NCI-H446 (cell line): ENCODE measurements around the gene PLP1.
A peak's percentile ranks its signal among the peaks of the same experiment; 100 is the strongest.
"Not testable (repeated sequence)": the region's sequence is repeated elsewhere in the genome, so short reads cannot be mapped to it uniquely, and the experiment has no call there.

Source experiments
- DNase-seq, 2 experiments: peaks; one replicate each; lab custom pipeline; 2025; lab: John Stamatoyannopoulos, UW

Gene PLP1

DNA sequence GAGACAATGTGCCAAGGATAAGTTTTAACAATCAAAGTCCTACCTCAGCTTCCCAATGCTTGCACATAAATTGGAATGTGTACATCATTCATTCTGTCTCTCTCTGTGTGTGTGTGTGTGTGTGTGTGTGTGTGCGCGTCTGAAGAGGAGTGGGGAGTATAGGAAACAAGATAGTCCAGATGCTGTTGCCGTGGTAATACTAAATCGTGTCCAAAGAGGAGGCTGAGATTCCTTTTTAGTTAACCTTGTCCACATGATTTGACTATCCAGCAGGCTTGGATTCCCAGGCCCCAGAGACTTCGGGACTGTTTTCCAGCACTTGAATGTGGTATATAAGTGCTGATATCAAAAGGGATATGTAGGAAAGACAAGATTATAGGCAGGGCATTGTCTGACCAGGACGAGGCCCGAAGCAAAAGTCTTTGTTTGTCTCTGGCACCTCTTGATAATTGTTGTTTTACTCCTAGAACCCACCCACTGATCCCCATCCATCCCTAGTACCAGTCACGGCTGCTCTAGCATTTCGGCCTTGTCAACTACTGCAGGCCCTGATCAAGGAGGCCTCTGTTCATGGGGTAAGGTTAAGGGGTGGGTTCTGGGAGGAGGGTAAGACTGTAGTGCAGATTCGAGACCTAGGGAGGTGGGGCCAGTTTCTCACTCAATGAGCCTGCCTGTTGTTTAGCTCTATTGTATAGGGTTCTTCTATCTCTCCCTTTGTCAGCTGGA is 3.9 kb downstream of the PLP1 start:
- no peak for DNase-seq

DNA sequence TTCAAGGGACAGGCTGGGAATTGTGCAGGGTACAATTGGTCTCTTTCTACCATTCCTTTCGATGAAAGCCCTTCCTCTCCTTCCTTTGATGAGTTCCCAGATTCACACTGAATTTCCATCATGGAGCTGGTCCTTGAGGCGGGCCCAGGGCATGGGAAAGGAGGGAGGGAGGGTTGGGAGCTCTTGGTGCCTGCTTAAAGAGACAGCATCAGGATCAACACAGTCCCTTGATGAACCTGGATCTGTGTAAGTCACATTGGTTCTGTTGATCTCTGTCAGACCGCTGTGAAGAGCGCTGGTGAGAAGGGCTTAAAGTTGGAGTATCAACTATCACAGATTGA is 4.4 kb downstream of the PLP1 start:
- no peak for DNase-seq

DNA sequence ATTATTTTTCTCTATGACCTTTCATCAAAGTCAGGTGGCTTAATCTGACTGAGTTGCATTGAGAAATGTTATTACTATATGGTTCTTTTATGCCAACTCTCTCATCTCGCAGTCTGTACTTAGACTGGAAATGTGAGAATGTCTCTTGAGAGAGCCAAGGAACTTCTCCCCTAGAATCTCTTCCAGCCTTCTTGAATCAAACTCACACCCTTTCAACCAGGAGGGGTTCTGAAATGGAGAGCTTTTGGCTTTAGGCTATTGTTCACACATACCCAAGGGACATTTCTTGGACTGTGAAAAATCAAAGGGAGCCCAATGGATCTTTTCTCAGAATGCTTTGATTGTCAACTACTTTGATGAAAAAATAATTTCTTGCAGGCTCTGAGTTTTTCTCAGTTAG is 5.1 kb downstream of the PLP1 start:
- DNase-seq: no peak

DNA sequence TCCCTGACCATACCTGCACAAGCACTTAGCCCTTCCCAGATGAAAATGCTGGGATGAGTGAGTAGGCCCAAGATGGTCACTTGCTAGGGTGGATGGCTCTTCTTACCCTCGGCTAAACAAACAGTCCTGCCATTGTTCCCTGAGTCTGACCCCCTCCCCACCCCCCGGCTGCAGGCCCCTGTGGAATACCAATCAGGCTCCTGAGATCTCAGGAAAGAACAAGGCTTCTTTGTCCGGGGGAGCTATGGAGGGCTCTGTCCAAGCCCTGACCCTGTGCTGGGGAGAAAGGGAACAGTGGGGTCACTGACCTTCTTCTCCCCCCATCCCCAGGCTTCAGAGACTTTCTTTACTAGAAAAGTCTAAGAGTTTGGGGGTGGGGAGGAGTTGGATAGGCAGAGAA is 6.0 kb downstream of the PLP1 start:
- no peak for DNase-seq

DNA sequence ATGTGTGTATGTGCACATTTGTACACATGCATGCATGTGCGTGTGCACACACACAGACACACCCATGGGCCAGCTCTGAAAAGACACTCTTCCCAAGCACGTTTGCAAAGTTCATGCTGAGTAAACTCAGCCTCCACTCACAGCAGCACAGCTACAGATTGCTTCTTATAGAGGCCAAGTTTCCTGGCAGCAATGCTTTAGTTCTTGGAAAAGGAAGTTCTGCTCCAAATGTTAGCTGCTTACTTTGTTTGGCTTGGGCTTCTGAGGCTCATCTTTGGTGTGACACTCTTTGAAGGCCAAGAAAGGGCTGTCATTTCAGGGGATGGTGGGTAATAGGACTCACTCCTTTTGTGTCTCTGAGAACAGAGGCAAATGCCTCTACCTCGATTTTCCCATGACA is 6.6 kb downstream of the PLP1 start:
- DNase-seq: no peak

DNA sequence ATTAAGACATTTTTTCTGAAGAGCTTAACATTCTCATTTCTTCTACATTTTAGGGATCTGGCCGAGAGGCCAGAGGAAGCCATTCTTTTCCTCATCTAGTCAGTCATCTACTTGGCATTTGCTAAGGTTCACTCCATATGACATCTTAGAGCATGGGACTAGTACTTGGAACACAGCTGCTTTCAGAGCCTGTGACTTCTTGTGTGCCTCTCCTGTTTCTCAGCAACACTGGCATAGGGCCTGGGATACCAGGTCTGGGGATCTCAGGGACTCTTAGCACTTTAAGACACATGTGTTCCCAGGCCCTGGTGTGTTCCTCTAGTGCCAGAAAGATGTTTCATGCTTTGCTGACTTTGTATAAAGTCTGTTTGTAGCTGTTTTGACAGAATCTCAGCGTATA is 7.3 kb downstream of the PLP1 start:
- DNase-seq: peak in 1 of 2 experiments; percentile 3

DNA sequence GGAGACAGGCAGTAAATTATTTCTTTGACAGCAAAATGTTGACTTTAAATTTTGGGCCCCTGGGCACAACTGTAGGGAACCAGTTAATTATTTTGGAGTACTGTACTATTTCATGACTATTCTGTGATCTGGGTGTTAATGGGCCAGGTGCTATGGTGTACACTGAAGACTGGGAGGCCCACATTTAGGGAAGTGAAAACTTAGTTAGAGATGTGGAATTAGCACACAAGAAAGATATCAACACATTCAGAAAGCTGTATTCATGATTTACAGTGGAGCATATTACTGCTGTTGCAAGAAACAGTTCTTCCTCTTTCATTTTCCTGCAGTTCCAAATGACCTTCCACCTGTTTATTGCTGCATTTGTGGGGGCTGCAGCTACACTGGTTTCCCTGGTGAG is 12.4 kb downstream of the PLP1 start:
- DNase-seq: no peak

DNA sequence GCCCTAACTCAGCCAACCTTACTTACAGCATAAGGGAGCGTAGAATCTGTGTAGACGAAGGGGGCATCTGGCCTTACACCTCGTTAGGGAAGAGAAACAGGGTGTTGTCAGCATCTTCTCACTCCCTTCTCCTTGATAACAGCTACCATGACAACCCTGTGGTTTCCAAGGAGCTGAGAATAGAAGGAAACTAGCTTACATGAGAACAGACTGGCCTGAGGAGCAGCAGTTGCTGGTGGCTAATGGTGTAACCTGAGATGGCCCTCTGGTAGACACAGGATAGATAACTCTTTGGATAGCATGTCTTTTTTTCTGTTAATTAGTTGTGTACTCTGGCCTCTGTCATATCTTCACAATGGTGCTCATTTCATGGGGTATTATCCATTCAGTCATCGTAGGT is 14.6 kb downstream of the PLP1 start:
- DNase-seq: no peak

DNA sequence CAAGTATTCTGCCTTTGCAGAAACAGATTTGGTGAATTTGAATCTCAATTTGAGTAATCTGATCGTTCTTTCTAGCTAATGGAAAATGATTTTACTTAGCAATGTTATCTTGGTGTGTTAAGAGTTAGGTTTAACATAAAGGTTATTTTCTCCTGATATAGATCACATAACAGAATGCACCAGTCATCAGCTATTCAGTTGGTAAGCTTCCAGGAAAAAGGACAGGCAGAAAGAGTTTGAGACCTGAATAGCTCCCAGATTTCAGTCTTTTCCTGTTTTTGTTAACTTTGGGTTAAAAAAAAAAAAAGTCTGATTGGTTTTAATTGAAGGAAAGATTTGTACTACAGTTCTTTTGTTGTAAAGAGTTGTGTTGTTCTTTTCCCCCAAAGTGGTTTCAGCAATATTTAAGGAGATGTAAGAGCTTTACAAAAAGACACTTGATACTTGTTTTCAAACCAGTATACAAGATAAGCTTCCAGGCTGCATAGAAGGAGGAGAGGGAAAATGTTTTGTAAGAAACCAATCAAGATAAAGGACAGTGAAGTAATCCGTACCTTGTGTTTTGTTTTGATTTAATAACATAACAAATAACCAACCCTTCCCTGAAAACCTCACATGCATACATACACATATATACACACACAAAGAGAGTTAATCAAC is 15.3 kb downstream of the PLP1 start:
- DNase-seq: no peak

DNA sequence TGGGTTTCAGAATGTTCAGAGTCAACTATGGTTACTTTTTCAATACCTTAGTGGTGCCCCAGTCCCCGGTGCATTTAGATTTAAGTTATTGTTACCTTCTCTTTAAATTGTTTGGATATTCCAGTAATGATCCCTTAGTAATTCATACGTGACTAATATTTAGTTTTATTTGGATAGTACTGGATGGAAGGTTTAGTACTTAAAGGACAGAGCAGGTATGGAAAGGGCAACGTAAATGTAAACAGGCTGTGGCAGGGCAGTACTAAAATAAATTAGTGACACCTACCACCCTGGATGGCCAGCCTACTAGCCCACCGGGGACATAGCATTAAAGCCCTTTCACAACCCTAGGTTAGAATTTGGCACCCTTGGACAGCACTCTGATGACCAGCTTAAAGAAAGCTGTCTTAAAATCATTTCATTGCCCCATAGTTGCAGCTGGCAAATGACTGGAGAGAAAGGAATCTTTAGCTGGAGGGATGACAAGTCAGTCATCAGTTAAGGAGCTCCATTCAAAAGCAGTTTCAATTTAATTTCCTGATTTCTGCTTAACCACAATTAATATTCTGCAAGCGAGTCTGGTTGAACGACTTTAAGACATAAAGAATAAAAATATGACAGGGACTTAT is 16.4 kb downstream of the PLP1 start:
- no peak for DNase-seq

DNA sequence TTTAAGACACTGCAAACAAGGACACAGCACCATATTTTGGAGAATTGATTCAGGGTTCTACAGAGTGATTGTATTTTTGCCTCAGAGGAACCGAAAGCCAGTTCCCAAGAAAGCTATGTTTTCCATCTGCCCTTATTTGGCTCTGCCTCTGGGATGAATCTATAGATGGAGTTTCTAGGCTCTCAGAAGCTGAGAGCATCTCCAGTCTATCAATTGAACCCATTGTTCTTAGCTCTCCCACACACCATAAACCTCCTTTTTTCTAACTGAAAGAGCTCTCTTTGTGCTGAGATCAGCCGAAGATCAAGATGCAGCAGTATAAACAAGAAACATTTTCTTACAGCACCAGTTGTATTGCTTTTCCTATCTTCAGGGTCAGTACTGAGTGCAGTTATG is 16.9 kb downstream of the PLP1 start:
- DNase-seq: no peak

DNA sequence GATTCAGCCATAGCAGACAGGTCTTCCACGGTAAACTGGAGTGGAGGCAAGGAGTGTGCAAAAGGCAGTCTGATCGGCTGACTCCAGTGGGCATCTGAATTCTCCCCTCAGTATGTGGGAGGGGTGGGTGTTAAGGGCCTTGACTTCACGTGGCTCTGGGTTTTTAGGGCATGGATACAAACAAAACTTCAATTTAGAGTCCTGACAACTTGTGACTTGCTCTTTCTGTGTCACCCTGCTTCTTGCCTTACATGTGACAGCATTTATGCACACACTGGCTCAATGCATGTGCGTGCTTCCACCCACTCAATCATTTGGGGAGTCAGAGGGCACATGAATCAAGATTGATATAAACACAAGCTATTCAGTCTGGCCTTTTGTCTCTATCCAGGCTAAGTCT is 17.5 kb downstream of the PLP1 start:
- DNase-seq: no peak

DNA sequence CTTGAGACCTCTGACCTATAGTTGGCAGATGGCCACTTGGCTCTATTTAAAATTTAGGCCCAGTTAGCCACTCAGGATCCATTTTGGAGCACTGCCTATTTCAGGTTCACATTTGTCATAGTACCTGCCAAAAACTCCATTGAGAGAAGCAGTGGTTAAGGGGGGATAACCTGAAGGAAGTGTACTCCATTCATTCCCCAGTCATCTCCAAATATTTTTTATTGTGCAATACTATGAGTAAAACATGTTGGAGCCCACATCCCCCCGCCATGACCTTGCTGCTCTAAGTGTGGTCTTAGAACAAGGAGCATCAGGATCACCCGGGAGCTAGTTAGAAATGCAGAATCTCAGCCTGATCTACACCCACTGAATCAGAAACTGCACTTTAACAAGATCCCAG is 21.1 kb downstream of the PLP1 start:
- DNase-seq: no peak

DNA sequence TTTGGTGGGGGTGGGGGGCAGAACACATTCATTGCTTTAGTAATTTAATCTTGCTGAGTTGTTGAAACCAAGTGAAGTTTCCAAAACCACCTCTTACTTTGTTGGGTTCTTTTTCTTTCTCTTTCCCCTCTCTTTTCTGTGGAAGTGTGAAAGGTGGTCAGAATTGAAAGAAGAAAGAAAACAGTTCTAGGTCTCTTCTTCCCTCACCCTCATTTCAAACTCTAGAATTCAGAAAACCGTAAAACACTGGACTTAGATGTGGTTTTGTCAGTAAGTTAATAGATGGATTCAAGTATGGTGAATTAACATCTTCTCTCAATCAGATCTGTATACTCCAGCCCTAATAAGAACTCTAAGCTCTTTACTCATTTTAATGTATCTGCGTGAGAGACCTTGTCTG is 23.7 kb downstream of the PLP1 start:
- DNase-seq: no peak

DNA sequence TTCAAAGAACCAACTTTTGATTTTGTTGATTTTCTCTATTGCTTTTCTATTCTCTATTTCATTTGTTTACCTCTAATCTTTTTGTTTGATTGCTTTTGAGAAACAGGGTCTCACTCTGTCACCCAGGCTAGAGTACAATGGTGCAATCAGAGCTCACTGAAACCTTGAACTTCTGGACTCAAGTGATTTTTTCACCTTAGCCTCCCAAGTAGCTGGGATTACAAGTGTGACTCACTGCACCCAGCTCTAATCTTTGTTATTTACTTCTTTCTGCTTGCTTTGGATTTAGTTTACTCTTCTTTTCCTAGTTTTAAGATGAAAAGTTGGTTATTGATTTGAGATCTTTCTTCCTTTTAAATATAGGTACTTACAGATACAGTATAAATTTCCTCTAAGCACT is 29.2 kb downstream of the PLP1 start:
- no peak for DNase-seq

DNA sequence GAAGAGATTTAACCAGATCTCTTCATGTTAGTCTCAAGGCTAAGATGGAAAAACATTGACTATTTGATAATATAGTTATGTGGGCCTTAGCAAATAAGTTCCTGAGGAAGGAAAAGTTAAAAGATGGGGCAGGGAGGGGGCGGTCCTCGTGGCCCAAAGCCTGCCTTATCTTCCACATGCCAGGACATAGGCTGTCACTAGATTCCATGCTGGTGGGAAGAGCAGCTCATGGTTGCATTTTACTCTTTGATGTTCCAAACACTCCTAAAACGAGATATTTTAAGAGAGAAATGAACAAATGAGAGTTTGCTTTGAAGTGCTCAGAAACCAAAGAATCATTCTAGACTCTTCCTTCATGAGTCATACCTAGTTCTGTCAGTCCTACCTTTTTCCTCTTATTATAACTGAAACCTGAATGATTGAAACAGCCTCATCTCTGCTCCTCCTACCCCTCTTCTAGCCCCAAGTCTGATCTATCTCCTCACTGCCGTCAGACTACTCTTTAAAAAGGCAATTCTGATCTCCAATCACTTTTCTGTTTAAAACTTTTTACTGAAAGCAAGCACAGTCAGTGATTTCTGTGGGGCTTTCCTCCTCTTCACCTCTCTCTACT is 30.3 kb downstream of the PLP1 start:
- DNase-seq: no peak

DNA sequence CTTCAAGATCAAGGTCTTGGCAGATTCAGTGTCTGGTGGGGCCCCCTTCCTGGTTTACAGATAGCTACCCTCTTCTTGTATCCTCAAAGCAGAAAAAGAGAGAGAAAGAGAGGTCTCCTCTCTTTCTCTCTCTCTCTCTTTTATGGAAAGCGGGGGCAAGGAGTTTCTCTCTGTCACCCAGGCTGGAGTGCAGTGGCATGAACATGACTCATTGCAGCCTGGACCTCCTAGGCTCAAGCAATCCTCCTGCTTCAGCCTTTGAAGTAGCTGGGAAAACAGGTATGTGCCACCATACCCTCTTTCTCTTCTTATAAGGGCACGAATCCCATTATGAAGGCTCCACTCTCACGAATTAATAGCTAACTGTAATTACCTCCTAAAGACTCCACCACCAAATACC is 35.2 kb downstream of the PLP1 start:
- DNase-seq: no peak

DNA sequence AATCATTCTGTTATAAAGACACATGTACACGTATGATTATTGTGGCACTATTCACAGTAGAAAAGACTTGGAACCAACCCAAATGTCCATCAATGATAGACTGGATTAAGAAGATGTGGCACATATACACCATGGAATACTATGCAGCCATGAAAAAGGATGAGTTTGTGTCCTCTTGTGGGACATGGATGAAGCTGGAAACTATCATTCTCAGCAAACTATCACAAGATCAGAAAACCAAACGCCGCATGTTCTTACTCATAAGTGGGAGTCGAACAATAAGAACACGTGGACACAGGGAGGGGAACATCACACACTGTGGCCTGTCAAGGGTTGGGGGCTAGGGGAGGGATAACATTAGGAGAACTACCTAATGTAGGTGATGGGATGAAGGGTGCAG is 40.5 kb downstream of the PLP1 start:
- not testable (repeated sequence) for DNase-seq

DNA sequence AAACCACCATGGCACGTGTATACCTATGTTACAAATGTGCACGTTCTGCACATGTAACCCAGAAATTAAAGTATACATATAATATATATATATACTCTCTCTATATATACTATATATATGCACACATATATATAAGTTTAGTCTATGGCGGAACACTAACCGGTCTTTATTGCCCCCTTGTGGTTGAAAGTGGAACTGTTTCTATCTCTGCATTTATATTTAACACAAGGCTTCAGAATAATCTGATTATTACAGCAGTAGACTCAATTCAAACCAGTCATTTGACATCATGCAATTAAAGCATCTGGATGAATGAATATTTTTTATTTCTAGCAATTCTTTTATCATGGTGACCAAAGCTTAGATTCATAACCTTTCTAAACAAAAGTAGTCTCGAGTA is 40.9 kb downstream of the PLP1 start:
- DNase-seq: peak; percentile 7 to 48

DNA sequence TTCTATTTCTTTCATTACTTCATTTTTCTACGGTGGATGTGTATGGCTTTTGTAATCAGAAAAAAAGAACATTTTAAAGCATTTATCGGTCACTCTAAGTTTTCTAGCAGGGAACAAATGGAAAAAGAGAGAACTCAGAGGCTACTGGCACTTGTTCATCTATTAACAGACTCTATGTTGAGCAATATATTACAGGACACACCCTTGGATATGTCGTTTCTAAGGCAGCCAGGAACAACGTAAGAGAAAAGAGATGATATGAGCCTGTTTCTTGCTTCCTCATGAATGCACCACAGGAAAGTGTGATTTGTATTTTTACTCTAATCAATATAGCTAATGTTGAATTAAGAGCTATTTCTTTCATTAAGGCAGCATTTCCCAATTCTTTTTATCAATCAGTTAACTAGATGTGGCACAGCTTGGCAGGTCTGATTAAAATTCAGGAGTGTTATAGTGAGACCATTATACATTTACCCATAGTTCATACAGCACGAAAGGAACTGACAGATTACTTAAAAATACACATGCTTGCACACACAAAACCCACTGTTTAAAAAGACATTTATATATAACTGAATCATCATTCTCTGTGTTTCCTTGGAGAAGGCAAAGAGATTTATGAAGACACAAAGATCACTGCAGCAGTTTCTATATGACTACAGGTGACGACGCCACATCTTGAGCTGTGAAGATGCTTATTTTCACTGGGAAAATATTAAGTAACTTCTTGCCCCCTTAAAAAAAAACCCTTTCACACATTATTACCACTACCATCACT is 42.4 kb downstream of the PLP1 start:
- DNase-seq: no peak

DNA sequence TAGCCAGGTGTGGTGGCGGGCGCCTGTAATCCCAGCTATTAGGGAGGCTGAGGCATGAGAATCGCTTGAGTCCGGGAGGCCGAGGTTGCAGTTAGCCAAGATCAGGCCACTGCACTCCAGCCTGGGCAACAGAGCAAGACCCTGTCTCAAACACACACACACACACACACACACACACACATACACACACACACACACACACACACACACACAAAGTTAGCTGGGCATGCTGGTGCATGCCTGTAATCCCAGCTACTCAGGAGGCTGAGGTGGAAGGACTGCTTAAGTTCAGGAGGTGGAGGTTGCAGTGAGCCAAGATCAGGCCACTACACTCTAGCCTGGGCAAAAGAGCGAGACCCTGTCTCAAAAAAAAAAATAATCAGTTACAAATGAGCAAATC is 44.2 kb downstream of the PLP1 start:
- DNase-seq: not testable (repeated sequence)

DNA sequence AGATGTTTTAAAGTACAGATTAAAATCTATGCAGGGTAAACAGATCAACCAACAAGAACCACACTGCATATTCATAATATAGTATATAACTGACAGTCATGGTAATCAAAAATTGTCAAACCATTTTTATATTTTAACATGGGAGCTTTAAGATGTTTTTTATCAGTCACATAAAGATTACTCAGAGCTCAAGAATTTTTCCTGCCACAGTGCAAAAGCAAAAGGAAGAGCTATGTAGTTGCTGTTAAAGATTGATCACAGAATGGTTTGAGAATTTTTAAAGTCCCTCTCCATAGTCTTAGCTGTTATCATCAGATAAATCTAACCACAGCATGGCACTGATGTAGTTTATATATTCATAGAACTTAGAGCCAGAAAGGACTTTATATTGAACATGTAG is 47.0 kb downstream of the PLP1 start:
- no peak for DNase-seq

DNA sequence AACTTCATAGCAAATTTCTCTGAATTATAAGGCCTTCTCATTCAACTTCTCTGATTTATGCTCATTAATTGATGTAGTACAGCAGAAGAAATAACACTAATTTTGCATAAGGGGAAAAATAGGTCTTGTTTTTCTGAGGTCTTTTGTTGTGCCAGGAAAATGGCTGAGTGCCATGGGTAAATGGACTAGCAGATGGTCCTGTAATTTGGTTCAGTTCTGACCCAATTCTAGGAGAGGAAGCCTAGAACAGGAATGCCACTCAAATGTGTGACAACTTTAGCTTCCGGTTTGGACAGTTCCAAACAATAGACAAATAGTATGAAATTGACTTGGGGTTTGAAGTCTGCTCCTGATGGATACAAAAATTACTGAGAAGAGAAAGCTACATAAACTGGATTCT is 49.2 kb downstream of the PLP1 start:
- DNase-seq: no peak
